Ishikawa (cell line): Measurements from ENCODE around the gene GLIS2.
A peak's percentile ranks its signal among the peaks of the same experiment; 100 is the strongest.

ENCODE experiments used
- CEBPB ChIP-seq: IDR thresholded peaks from 2 replicates; pipeline ENCODE4 v1.6.1; 2012
- CREB1 ChIP-seq: IDR thresholded peaks from 2 replicates; pipeline ENCODE4 v1.6.1; 2012; ENCODE audit warnings: low read depth
- EGR1 ChIP-seq: IDR thresholded peaks from 2 replicates; pipeline ENCODE4 v1.6.1; 2012
- EP300 ChIP-seq: IDR thresholded peaks from 2 replicates; pipeline ENCODE4 v1.6.1; 2012; ENCODE audit warnings: borderline replicate concordance
- FOXM1 ChIP-seq: IDR thresholded peaks from 2 replicates; pipeline ENCODE4 v1.6.1; 2012; ENCODE audit warnings: low read depth, borderline replicate concordance
- MAX ChIP-seq: IDR thresholded peaks from 2 replicates; pipeline ENCODE4 v1.6.1; 2012
- NFIC ChIP-seq: IDR thresholded peaks from 2 replicates; pipeline ENCODE4 v1.6.1; 2012
- RAD21 ChIP-seq: IDR thresholded peaks from 2 replicates; pipeline ENCODE4 v1.6.1; 2012; ENCODE audit warnings: low read depth
- REST ChIP-seq: IDR thresholded peaks from 2 replicates; pipeline ENCODE4 v1.6.1; 2012; ENCODE audit warnings: low read depth, mild to moderate bottlenecking
- TAF1 ChIP-seq: IDR thresholded peaks from 2 replicates; pipeline ENCODE4 v1.6.1; 2012; ENCODE audit warnings: low read depth, mild to moderate bottlenecking
- TCF12 ChIP-seq: IDR thresholded peaks from 2 replicates; pipeline ENCODE4 v1.6.1; 2012; ENCODE audit warnings: low read depth
- TEAD4 ChIP-seq: IDR thresholded peaks from 2 replicates; pipeline ENCODE4 v1.6.1; 2012
- YY1 ChIP-seq: IDR thresholded peaks from 2 replicates; pipeline ENCODE4 v1.6.1; 2012; ENCODE audit warnings: low read depth
- ZBTB7A ChIP-seq: IDR thresholded peaks from 2 replicates; pipeline ENCODE4 v1.6.1; 2012; ENCODE audit warnings: low read depth
- TF ChIP-seq, protein P1 (sequence below): IDR thresholded peaks from 2 replicates; pipeline ENCODE4 v1.6.1; 2012

GLIS2 gene

DNA sequence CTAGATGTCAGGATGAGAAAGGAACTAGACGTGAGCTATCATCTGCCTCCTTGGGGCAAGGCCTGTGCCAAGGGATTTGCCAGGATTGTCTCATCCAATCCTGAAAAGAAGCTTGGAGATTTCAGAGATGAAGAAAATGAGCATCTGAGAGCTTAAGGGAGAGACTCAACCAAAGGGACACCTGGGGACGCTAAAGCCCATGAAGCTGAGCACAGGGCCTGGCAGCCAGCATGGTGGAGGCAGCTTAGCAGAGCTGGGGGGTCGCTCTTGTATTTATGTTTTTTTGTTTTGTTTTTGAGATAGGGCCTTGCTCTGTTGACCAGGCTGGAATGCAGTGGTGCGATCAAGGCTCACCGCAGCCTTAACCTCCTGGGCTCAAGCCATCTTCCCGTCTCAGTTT, 18.4 kb upstream of the GLIS2 start:
- TF ChIP-seq TCF12, result no peak
- TF ChIP-seq, protein P1, sequence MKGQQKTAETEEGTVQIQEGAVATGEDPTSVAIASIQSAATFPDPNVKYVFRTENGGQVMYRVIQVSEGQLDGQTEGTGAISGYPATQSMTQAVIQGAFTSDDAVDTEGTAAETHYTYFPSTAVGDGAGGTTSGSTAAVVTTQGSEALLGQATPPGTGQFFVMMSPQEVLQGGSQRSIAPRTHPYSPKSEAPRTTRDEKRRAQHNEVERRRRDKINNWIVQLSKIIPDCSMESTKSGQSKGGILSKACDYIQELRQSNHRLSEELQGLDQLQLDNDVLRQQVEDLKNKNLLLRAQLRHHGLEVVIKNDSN, result no peak
- TF ChIP-seq TAF1, result no peak
- TF ChIP-seq EGR1, result no peak
- no peak for TF ChIP-seq ZBTB7A
- no peak for TF ChIP-seq NFIC
- TF ChIP-seq TEAD4, result no peak
- no peak for TF ChIP-seq RAD21
- TF ChIP-seq YY1, result no peak
- no peak for TF ChIP-seq EP300
- TF ChIP-seq CEBPB, result no peak
- TF ChIP-seq REST, result no peak
- no peak for TF ChIP-seq FOXM1
- TF ChIP-seq MAX, result no peak
- TF ChIP-seq CREB1, result no peak

DNA sequence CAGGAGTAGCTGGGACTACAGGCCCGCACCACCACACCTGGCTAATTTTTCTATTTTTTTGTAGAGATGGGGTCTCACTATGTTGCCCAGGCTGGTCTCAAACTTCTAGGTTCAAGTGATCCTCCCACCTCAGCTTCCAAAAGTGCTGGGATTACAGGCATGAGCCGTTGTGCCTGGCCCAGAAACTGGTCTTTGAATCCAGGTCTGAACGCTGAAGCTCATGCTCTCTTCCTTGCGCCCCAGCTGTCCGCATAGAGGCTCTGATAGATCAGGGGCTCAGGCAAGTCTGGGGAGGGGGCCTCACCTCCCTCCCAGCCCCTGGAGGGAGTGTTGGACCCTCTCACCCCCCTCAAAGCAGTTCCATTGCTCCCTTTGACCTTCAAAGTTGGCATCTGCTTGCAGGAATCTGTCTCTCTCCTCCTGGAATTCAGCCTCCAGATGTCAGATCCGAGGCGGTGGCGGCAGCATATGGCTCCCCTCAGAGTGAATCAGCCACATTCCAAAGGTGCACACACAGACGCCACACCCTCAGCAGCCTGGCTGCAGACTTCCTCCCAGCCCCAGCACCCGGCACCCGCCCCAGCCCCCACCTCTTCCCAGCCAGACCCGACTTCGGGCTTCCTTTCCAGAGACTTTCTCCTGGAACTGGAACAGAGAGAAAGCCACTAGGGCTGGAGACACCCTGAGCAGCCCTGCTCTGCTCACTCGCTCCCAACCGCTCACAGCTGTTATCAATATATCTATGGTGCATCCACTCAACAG, 16.9 kb upstream of the GLIS2 start:
- peak; percentile 84; the same call in 1 of the 2 replicates for TF ChIP-seq TCF12
- TF ChIP-seq RAD21, result peak; percentile 2; the same call in 1 of the 2 replicates
- TF ChIP-seq, protein P1, result no peak
- TF ChIP-seq TAF1, result 0 out of 2 replicates have a peak, but pooled peaks have one; percentile 26
- TF ChIP-seq ZBTB7A, result peak; percentile 32; the same call in 1 of the 2 replicates
- TF ChIP-seq YY1, result peak; percentile 76
- no peak for TF ChIP-seq CREB1
- peak; percentile 63; the same call in 1 of the 2 replicates for TF ChIP-seq EP300
- peak; percentile 68 for TF ChIP-seq NFIC
- TF ChIP-seq FOXM1, result no peak
- TF ChIP-seq REST, result no peak
- no peak for TF ChIP-seq CEBPB
- 0 out of 2 replicates have a peak, but pooled peaks have one; percentile 30 for TF ChIP-seq EGR1
- peak; percentile 73 for TF ChIP-seq MAX
- peak; percentile 95 for TF ChIP-seq TEAD4

DNA sequence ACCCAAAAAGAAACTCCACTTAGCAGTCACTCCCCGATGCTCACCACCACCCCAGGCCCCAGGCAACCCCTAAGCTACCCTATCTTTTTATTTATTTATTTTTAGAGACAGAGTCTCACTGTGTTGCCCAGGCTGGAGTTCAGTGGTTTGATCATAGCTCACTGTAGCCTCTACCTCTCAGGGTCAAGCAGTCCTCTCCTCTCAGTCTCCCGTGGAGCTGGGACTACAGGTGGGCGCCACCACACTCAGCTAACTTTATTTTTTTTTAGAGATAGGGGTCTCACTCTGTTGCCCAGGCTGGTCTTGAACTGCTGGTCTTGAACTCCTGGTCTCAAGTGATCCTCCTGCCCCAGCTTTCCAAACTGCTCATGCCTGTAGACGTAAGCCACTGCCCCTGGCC, 14.7 kb upstream of the GLIS2 start:
- TF ChIP-seq REST (no peak), CREB1 (no peak), MAX (no peak), TEAD4 (no peak), RAD21 (no peak), ZBTB7A (no peak), FOXM1 (no peak), EP300 (no peak), TCF12 (no peak), NFIC (no peak), TAF1 (no peak)
- TF ChIP-seq, protein P1, result no peak
